NCI-H1105 (cell line): ENCODE measurements around the gene CEACAM20.
"Not testable (repeated sequence)": the region's sequence is repeated elsewhere in the genome, so short reads cannot be mapped to it uniquely, and the experiment has no call there.

Source experiments
- DNase-seq: peaks from one replicate; lab custom pipeline; 2025; lab: John Stamatoyannopoulos, UW

Gene CEACAM20

DNA sequence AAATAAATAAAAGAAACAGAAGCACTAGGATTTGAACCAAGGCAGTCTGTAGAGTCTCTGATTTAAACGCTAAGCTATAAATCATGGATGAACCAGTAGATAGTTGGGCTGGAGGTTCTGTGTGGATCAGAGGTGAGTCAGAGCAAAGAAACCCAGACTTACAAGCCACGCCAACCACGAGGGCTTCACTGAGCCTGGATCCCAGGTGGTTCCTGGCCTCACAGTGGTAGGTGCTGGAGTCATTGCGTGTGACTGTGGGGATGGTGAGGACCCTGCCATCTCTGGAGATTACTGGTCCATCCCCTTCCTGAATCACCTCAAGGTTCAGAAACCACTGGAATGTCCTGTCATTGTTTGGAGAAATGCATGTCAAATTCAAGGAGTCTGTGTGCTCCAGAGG lies 19.3 kb upstream of the CEACAM20 start:
- no peak for DNase-seq

DNA sequence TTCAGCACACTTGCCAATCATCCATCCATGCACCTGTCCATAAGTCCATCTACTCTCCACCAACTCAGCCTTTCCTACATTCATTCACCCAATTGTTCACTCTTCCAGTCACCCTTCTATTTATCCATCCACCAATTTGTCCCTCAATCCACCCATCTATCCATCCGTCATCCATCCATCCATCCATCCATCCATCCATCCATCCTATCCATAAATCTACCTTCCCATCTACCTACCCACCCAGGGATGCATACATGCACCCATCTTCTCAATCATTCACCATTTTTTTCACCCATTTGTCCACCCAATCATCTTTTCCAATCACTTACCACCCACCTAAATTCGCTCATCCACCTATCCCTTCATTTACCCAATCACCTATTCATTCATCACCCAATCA lies 14.6 kb upstream of the CEACAM20 start:
- DNase-seq, result no peak

DNA sequence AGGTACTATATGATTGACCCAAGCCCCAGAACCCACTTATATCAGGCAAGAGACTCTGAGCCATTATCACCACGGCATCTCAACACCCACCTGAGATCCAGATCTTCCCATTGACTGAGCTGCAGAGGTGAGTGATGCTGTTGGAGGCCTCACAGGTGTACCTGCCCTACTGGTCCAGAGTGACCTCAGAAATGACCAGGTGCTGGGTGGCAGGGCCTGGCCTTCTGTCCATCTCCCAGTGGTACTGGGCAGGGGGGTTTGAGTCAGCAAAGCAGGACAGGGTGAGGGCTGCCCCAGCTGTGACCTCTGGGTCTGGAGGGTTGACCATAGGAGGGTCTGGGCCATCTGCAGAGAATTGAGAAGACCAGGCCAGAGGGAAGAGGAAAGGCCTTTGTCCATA lies 13.2 kb upstream of the CEACAM20 start:
- no peak for DNase-seq

DNA sequence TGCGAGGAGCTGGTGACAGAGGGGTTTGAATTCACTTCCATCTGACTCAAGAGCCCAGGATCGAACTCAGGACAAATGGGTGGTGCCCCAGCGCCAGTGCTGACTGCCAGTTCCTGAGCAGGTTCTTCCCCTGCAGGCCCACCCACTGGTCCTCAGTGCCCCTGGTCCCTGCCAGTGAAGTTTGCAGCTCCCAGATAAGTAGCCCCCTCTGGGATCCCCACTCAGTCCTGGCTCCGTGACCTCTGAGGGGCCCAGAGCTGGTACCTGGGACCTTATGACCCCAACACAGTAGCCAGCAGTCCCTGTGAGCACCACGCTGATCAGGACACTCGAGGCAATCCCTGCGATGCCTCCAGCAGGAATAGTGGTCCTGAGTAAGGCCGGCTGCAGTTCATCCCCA lies 11.3 kb upstream of the CEACAM20 start:
- DNase-seq, result no peak

DNA sequence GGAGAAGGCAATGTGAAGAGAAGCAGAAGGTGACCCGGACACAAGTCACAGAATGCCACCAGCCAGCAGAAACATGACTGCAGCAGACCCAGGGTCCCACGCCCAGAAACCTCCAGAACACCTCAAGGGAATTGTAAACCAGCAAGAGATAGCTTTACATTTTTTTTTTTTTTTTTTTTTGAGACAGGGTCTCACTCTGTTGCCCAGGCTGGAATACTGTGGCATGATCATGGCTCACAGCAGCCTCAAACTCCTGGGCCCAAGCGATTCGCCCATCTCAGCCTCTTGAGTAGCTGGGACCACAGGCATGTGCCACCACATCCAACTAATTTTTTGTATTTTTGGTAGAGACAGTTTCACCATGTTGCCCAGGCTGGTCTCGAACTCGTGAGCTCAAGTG lies 10.5 kb upstream of the CEACAM20 start:
- DNase-seq, result no peak

DNA sequence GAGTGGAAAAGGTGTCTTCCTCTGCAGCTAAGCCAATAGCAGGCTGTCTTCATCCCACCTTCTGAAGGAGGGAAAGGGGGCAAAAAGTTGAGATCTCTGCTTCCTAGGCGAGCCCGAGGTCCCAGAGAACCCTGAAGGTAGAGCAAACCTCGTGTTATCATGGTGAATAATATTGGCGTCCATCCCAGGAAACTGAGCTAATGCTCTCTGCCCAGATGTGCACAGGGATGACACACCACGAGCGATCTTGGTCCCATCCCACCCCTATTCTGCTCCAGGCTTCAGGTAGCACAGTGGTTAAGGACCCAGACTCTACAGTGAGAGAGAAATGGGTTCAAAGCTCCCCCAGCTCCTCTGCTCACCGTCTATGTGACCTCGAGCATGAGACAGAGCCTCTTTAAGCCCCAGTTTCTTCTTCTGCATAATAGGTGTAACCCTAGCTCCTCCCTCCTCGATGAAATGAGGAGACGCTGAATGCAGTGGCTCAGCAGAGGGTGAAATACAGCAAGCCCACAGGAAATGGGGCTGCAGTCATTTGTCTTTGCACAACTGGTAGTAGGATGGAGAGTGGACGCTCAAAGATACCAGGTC lies 9.9 kb upstream of the CEACAM20 start:
- DNase-seq, result no peak

DNA sequence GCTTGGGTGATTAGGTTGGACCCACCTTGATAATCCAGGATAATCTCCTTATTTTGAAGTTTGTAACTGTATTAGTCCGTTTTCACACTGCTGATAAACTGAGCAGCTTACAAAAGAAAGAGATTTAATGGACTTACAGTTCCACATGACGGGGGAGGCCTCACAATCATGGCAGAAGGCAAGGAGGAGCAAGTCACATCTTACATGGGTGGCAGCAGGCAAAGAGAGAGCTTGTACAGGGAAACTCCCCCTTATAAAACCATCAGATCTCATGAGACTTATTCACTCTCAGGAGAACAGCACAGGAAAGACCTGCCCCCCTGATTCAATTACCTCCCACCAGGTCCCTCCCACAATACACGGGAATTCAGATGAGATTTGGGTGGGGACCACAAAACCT lies 5.9 kb upstream of the CEACAM20 start:
- DNase-seq, result not testable (repeated sequence)

DNA sequence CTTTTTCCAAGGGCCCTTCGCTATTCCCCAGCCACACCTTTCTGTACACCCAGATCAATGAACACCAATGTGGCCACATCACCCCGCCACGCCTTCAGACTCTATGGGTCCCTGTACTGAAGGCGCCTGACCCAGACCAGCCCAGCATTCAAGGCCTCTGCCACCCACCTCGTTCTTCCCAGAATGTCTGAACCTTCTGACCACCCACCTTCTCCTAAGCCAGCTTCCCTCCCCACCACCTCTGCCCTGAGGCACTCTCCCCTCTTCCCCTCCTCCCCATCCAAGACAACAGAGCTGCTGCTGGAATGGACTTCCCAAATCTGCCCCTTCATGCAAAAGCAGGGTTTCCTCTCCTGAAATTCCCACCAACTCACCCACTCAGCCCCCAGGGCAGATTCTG lies 3.3 kb upstream of the CEACAM20 start:
- DNase-seq, result no peak

DNA sequence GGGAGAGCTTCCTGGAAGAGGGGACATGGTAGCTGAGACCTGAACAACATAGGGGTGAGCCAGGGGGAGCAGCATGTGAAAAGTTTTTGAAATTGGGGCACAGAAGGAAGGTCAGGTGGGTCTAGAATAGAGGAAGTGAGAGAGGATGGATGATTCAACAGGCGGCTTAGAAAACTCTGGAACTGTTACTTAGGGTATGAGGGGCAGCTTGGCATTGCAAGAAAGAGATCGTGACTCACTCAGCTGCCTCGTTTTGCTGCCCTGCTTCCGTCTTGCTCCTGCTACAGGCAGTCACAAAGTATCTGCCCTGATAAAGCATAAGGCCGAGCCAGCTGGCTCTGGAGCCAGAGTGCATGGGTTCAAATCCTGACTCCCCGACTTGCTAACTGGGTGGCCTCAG lies 1.3 kb upstream of the CEACAM20 start:
- DNase-seq, result no peak

DNA sequence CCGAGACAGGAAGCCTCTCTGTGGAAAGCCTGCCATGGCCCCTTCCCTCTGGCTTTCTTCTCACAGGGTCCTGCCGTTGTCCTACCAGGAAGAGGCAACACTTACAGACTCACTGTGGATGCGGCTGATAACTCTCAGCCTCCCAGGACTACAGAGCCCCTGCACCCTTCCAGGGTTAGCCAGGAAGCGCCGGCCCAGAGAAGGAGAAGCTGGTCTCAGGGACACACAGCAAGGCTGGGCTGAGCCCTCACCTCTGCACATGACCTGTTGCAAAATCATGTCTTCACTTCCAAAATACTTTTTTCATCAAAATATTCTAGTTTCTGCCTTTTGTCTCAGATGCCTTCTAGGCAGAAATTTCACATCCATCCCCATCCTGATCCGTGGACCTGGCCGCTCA lies 1.9 kb downstream of the CEACAM20 start:
- no peak for DNase-seq

DNA sequence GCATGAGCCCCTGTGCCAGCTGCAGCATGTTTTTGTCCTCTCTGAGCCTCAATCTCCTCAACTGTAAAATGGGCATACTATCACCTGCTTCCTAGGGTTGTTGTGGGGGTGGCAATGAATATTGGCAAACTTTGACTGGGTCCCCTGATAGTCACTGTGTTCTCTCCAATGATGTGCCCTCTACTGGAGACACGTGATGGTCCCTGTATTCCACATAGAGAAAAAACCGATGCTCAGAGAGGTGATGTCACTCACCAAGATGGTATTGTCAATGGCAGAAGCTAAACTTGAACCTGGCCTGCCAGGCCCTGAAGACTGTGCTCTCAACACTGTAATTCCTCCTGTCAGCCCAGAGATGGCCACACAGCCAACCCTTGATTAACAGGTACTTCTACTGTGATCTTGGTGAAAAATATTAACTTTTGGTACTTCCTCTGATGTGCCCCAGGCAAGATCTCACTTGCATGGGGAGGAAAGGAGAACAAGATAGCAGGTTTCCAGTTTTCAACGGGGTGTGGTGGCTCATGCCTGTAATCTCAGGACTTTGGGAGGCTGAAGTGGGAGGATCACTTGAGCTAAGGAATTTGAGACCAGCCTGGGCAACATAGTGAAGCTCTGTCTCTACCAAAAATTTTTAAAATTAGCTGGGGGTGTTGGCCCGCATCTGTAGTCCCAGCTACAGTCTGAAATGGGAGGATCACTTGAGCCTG lies 3.6 kb downstream of the CEACAM20 start:
- no peak for DNase-seq

DNA sequence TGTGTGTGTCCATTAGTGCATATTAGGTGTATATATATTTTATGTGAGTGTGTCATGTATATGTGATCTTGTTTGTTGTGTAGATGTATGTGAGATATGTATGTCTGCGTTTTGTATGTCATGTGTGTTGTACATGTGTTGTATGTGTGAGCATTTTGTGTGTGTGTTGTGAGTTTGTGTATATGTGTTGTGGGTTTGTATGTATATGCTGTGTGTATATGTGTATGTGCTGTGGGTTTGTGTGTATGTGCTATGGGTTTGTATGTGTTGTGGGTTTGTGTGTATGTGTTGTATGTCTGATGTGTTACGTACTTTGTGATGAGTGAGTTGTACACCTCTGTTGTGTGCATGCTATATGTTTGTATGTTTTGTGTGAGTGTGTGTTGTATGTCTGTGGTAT lies 8.1 kb downstream of the CEACAM20 start:
- no peak for DNase-seq

DNA sequence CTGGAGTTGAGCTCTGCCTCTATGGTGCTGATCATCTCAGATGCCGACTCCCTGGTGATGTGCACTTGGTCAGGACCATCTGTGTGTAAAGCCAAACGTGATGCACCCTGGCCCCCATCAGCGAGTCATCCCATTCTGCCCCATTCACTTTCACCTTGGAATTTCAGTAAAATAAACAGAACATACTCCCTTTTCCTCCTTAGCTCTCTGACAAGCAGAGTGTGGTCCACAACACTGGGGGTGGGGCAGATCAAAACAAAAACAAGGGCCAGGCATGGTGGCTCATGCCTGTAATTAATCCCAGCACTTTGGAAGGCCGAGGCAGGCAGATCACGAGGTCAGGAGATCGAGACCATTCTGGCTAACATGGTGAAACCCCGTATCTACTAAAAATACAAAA lies 12.3 kb downstream of the CEACAM20 start:
- DNase-seq, result no peak

DNA sequence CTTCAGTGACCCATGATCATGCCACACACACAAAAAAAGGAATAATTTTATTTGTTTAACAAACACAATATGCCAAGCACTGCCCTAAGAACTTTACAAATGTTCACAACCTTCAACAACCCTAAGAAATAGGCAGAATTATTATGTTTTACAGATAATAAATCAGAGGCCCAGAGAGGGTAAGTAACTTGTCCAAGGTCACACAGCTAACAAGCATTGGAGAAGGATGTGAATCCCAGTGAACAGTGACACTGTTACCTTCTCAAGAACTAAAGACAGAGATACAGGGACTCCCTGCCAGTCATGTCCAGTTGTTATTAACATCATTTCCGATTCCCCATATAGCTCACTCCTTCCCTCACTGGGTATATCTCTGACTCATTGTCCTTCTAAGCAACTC lies 13.6 kb downstream of the CEACAM20 start:
- DNase-seq, result no peak

DNA sequence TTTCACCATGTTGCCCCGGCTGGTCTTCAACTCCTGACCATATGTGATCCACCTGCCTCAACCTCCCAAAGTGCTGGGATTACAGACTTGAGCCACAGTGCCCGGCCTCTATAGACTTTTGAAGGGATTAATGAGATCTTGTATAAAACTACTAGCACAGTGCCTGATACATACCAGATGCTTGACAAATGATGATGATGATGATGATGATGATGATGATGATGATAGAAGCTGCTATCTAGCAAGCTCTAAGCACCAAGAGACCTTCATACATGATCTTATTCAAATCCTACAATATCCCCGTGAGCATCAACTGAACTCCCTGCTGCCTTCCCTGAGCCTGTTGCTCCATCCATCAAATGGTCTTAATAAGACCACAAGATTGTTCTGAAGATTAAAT lies 14.4 kb downstream of the CEACAM20 start:
- DNase-seq, result no peak

DNA sequence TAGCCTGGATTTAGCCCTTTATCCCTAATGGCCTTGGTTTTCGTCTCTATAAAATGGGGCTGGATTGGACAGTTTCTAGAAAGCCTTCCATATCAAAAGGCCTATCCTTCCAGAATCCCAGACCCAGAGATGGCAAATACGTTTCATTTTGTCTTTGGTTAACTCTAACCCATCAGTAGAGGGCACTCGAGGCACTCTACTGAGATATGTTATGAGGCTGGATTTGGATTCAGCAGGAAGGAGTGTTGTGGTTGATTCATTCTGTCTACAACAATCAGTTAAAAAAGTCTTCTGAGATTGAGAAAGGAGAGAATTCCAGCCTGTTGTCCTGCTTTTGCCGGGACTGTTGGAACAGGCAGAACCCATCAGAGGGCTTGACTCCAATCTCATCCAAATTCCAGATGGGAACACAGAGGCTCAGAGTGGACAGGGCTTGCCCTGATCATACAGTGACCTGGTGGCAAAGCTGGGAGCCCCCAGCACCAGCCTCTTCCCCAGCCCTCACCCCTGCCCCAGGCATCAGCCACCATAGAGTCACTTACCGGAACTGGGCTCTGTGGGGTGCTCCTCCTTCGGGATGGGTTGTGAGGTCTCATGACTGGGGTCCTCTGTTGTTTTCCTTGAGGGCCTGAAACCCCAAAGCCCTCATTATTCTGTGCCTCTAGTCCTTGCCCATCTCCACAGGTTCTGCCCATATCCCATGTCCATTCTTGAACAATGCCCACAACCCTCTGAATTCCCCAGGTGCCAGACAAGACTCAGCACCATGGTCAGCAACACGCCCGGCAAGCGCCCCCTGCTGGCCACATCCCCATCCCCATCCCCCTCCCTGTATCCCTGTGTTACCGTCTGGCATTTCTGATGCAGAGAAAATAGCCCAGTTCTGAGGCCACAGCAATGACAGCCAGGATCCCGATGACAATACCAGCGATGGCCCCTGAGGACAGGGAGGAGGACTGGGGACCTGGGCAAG lies 16.9 kb downstream of the CEACAM20 start:
- DNase-seq, result no peak

DNA sequence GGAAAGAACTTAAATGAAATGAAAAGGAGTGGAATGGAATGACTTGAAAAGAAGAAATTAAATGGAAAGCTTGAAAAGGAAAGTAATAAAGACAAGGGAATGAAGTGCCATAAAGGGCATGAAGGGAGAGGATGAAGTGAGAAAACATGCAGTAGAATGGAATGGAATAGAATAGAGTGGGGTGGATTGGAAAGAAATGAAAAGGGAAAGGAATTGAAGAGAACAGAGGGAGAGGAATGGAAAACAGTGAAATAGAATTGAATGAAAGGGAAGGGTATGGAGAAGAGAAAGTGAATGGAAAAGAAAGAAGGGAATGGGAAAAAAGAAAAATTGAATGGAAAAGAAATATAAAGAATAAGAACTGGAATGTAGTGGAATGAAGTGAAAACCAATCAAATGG lies 20.0 kb downstream of the CEACAM20 start:
- DNase-seq, result no peak

DNA sequence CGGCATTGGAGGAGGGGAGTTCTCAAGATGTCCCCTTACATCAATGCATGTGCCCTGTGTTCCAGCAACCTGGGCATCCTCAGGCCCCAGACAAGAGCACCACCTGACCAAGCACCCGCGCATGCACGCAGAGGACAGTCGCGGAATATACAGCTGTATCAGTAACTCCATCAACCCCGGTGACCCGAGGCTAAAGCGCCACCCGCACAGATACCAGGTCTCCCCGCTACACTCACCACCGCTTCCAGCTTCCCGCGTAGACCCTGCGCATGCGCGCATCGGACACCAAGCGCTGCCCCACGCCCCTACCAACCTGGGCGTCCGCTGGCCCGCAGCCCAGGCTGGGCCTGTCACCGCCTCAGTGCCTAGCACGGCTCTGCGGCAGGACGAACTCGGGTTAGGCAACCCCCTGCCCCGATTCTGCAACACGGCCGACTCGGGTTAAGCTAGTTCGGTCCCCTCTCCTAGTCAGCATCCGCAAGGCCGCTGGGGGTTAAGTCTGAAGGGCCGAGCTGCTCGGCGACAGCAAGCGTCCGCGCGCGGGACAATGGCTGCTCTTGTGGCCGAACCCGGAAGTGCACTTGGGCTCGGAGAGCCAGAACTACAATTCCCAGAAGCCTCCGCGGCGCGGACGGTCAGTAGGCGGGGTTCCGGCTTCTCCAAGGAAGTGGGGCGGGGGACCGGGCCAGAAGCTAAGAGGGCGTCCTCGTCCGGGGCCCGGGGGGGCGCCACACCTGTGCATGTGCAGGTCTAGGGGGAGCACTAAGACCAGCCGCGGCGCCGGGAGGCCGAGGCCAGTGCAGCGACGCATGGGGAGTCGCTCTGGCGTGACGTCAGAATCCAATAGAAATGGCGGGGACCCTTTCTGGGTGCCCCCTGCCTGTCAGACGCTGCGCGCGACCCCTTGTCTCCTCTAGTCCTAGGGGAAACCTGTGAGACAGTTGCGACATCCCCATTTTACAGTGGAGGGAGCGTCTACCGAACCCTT lies 29.2 kb downstream of the CEACAM20 start, which contains the start of gene ZNF180:
TSS of gene ZNF180 (minus strand) at position 561 of the 988 bp plus-strand sequence. CDS start 3,188 bp downstream, outside the sequence.
- DNase-seq, result peak; percentile 96

DNA sequence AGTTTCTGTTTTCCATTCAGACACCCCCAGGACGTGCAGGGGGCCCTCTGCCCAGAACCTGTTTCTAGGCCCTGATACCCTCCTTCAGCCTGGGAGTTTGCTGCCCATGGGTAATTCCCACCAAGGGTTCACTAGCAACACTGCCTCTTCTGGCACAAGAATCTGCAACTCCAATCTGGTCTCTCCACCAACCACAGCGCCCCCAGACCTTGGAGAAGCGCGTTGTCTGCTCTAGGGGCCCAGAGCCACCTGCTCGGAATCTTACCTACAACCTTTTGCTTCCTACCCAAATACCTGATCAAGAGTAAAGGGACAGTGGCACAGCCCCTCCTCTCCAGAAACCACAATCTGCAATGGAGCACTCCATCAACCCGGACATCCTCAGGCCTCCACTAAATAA lies 29.9 kb downstream of the CEACAM20 start:
- no peak for DNase-seq

DNA sequence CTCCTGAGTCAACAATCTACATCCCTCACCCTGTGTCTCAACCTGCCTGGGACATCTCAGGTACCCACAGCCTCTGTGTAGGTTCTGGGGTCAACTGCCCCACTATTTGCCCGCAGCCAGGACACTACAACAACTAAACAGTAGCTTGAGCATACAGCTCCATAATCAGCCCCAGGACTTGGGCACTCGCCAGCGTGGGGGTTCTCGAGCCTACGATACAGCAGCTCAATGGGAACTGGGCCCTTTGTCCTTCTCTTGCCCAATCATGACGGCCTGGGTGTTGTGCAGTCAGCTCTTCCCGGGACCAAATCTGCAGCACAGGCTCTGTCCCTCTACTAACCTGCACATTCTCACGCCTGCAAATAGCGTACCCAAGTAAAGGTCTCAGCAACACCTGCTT lies 30.5 kb downstream of the CEACAM20 start:
- no peak for DNase-seq

DNA sequence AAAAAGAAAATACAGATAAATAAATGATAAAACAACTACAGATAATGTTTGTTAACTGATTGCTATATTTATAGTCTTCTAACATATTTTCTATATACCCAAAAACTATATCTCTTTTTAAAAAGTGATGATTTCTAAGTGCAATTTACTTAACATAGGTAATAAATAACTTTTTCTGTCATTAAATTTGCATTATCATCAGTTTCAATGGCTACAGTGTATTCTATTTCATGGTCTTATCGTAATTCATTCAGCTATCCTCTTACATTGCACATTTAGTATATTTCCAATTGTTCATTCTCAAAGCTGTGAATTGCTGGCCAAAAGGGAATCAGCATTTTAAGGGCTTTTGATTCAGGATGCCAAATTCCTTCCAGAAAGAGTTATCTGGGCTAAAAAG lies 32.8 kb downstream of the CEACAM20 start:
- DNase-seq, result no peak
